ENCODE results near the gene TMEM208. TPM values are rescaled to one million over a fixed set of nuclear protein-coding genes. Genes with fewer than 3 reads are reported as not detected.
A peak's percentile ranks its signal among the peaks of the same experiment; 100 is the strongest.

Gene TMEM208
- total RNA-seq, 2 donors from 2014 or later: 29.8 to 31.0 TPM

DNA sequence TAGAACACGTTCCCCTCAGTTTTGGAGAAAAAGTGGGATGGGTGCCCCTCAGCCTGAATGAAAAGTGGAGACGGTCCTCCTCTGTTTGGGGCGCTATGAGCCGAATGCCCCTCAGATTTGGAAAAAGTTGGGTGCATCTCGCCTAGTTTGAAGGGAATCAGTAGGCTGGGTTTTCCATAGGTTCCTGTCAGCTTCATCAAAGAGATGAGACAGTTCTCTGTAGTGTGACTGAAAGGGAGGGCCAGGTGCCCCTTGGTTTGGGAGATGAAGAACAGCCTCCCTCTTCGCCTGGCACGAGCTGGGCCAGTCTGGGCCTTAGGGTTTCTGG is 21.1 kb downstream of the TMEM208 start:
- no peak for ATAC-seq (replicated peaks in 1 of 2)

DNA sequence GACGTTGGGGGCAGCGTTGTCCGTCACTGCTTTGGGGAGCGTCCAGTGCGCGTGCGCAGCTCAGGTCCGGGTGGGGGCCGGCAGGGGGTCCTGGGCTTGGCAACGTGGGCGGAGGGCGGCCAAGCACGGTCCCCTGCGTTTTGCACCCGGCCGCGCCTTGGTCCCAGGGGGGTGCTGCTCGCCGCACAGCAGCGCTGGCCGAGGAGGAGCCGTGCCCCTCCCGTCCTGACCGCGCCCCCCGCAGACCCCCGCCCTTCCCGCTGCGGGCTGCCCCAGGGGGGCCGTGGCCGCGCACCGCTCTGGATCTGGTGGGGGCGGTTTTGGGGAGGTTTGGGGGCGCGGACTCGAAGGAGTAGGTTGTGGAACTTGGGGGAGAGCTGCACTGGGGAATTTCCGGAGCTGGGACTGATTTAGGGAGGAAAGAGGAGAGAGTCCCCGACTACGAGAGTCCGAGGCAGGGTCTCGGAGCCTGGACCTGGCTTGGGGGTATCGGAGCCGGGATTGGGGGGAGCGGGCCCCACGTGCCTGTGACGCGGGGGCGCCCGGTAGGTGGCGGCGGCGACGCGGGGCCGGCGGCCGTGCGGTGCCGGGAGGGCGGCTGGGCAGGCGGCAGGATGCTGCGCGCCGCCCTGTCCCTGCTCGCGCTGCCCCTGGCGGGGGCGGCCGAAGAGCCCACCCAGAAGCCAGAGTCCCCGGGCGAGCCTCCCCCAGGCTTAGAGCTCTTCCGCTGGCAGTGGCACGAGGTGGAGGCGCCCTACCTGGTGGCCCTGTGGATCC is 21.7 kb downstream of the TMEM208 start, which contains the start of gene SLC9A5:
TSS of gene SLC9A5 (plus strand) at position 579 of the 777 bp plus-strand sequence. CDS start at position 615, 36 bp downstream.
- Mint-ChIP-seq H3K27ac (peak within 1 kb of the TSS; percentile 88), H3K9me3 (no peaks in the 10 kb centered on the region), H3K4me1 (ENCODE audit: low read depth) (peaks cover 48% of the 10 kb centered on the region), H3K36me3 (ENCODE audit: insufficient read depth in 2 of 2) (peaks cover 2 to 5% of the 10 kb centered on the region in 2 donors), H3K27me3 (ENCODE audit: low read depth) (peaks cover 20% of the 10 kb centered on the region), H3K4me3 (peak within 1 kb of the TSS; percentile 86)
- ATAC-seq (replicated peaks in 1 of 2): peak in 1 of 2 donors; percentile 18
- peak; percentile 58 to 70 for DNase-seq

More for the DNA sequence above, 21.1 kb downstream of the TMEM208 start:
- H3K27me3 Mint-ChIP-seq (ENCODE audit: low read depth): peaks cover 20% of the 10 kb centered on the region
- peaks cover 2 to 5% of the 10 kb centered on the region in 2 donors for H3K36me3 Mint-ChIP-seq (ENCODE audit: insufficient read depth in 2 of 2)
- peak overlapping the region; percentile 85 to 86 for H3K4me3 Mint-ChIP-seq
- H3K27ac Mint-ChIP-seq: peak overlapping the region; percentile 69
- H3K9me3 Mint-ChIP-seq: no peaks in the 10 kb centered on the region
- H3K4me1 Mint-ChIP-seq (ENCODE audit: low read depth): peaks cover 53% of the 10 kb centered on the region
- DNase-seq: no peak

GRCh38 chr16:67249178-67250044 is 22.5 kb downstream of the TMEM208 start:
- Mint-ChIP-seq H3K4me1 (ENCODE audit: low read depth) (peaks cover 40% of the 10 kb centered on the region), H3K27me3 (ENCODE audit: low read depth) (peaks cover 20% of the 10 kb centered on the region), H3K27ac (peak overlapping the region; percentile 67), H3K9me3 (no peaks in the 10 kb centered on the region), H3K4me3 (peak overlapping the region; percentile 86), H3K36me3 (ENCODE audit: insufficient read depth in 2 of 2) (peaks cover 2 to 5% of the 10 kb centered on the region in 2 donors)
- no peak for DNase-seq
- ATAC-seq (replicated peaks in 1 of 2): no peak

GRCh38 chr16:67250045-67250327 is 23.1 kb downstream of the TMEM208 start:
- no peaks in the 10 kb centered on the region for H3K9me3 Mint-ChIP-seq
- DNase-seq (no peak), ATAC-seq (replicated peaks in 1 of 2) (no peak)
- H3K27me3 Mint-ChIP-seq (ENCODE audit: low read depth): peaks cover 20% of the 10 kb centered on the region
- H3K4me1 Mint-ChIP-seq (ENCODE audit: low read depth): peaks cover 34% of the 10 kb centered on the region
- H3K4me3 Mint-ChIP-seq: peak overlapping the region; percentile 86
- H3K27ac Mint-ChIP-seq: peak overlapping the region; percentile 32
- H3K36me3 Mint-ChIP-seq (ENCODE audit: insufficient read depth in 2 of 2): peaks cover under 1 to 4% of the 10 kb centered on the region in 2 donors

DNA sequence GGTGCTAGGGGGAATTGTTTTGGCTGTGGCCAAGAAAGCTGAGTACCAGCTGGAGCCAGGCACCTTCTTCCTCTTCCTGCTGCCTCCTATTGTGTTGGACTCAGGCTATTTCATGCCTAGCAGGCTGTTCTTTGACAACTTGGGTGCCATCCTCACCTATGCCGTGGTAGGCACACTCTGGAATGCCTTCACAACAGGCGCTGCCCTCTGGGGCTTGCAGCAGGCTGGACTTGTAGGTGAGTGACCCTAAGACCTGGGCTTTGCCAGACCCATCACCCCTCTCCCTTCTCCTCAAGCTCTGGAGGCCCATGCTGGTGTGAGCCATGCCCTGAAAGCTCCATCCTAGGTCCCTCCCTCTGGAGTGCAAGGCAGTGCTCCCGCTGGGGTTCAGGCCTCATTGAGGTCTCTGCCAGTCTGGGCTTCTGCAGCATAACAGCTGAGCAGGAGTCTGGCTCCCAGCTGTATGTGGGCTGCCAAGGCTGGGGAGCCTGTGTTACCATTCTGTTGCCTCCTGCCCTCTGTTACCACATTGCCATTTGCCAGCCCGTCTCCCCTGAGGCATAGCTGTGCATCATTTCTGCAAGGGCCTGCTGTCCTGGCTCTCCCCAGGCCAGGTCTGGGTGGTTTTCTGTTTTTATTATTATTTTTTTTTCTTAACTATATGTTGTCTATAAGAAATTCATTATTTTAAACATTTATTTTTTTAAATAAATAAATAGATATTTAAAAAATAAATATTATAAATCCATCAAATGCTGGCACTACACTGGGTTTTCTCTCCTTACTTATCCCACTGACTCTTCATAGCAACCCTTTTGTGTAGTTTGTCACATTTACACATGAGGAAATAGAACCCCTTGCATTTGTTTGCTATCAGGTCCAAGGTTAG is 25.9 kb downstream of the TMEM208 start:
- DNase-seq (no peak), ATAC-seq (replicated peaks in 1 of 2) (no peak)
- peaks cover 20% of the 10 kb centered on the region for H3K4me1 Mint-ChIP-seq (ENCODE audit: low read depth)
- H3K4me3 Mint-ChIP-seq: no peak overlapping the region
- peaks cover 20% of the 10 kb centered on the region for H3K27me3 Mint-ChIP-seq (ENCODE audit: low read depth)
- H3K36me3 Mint-ChIP-seq (ENCODE audit: insufficient read depth in 2 of 2): peaks cover 0 to 2% of the 10 kb centered on the region in 2 donors
- no peaks in the 10 kb centered on the region for H3K9me3 Mint-ChIP-seq
- H3K27ac Mint-ChIP-seq: no peak overlapping the region

DNA sequence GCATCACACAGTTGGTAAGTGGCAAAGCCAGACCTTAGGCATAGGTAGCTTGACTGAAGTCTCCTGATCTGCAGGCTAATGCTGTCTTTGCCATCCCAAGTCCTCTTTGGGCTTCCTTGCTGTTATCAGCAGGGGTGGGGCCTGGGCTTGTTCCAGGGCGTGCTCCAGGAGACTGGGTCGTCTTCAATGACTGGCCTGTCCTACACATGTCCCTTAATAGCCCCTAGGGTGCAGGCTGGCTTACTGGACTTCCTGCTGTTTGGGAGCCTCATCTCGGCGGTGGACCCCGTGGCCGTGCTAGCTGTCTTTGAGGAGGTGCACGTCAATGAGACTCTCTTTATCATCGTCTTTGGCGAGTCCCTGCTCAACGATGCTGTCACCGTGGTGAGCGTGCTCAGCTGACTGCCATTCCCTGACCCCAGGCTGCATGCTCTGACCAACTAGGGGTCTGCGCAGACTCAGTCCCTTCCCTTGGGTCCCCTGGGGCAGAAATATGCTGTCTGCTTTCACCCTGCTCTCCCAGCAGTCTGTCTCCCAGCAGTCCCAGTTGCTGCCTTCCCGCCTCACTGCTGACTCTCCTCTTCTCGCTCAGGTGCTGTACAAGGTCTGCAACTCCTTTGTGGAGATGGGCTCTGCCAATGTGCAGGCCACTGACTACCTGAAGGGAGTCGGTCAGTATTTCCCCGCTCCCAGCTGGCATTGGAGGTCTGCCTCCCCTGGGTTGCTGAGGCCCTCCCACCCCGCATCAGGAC is 28.0 kb downstream of the TMEM208 start:
- Mint-ChIP-seq H3K4me1 (ENCODE audit: low read depth) (peaks cover 4% of the 10 kb centered on the region), H3K4me3 (no peak overlapping the region), H3K9me3 (no peaks in the 10 kb centered on the region), H3K27me3 (ENCODE audit: low read depth) (peaks cover 12% of the 10 kb centered on the region), H3K36me3 (ENCODE audit: insufficient read depth in 2 of 2) (peaks cover 0 to 2% of the 10 kb centered on the region in 2 donors), H3K27ac (no peak overlapping the region)
- no peak for DNase-seq
- no peak for ATAC-seq (replicated peaks in 1 of 2)

DNA sequence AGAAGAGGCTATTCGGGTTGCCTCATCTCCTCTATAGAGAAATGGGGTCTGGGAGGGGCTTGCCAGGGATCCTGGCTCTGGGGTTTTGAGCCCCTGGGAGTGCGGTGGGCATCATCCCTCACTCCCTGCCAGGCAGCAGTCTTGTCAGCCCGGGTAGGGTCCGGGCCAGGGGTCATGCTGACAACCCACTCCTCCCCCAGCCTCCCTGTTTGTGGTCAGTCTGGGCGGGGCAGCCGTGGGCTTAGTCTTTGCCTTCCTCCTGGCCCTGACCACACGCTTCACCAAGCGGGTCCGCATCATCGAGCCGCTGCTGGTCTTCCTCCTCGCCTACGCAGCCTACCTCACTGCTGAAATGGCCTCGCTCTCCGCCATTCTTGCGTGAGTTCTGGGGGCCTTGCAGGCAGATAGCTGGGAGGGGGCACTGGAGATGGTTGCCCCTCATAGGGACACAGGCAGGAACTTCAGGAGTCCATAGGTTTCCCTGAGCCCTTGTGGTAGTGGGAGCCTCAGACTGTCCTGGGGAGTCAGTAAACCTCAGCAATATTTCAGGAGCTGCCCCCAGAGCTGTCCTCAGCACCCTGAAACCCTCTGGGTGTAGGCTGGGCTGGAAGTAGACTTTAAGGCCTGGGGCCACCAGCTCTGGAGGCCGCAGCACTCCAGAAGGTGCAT is 28.8 kb downstream of the TMEM208 start:
- peaks cover 6% of the 10 kb centered on the region for H3K27me3 Mint-ChIP-seq (ENCODE audit: low read depth)
- no peak for DNase-seq
- H3K27ac Mint-ChIP-seq: no peak overlapping the region
- no peaks in the 10 kb centered on the region for H3K4me1 Mint-ChIP-seq (ENCODE audit: low read depth)
- H3K9me3 Mint-ChIP-seq: no peaks in the 10 kb centered on the region
- peaks cover 0 to 2% of the 10 kb centered on the region in 2 donors for H3K36me3 Mint-ChIP-seq (ENCODE audit: insufficient read depth in 2 of 2)
- no peak for ATAC-seq (replicated peaks in 1 of 2)
- no peak overlapping the region for H3K4me3 Mint-ChIP-seq

DNA sequence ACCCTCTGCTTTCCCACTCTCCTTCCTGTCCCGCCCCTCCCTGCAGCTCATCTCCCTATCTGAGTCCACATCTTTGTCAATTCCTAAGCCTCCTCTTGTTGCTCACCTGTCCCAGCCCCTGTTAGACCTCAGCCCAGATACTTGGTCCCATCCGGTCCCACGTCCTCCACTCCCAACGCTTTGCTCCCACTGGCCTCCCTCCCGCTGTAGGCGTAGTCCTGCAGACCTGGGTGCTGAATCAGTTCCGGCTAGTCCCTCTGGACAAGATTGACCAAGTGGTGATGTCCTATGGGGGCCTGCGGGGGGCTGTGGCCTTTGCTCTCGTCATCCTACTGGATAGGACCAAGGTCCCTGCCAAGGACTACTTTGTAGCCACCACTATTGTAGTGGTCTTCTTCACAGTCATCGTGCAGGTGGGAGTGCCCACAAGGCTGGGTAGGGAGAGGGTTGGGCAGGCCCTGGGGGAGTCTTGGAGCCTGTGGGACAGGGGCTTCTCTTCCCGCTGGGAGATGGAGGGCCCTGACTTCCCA is 29.8 kb downstream of the TMEM208 start:
- no peak for DNase-seq
- no peak overlapping the region for H3K4me3 Mint-ChIP-seq
- no peak overlapping the region for H3K27ac Mint-ChIP-seq

DNA sequence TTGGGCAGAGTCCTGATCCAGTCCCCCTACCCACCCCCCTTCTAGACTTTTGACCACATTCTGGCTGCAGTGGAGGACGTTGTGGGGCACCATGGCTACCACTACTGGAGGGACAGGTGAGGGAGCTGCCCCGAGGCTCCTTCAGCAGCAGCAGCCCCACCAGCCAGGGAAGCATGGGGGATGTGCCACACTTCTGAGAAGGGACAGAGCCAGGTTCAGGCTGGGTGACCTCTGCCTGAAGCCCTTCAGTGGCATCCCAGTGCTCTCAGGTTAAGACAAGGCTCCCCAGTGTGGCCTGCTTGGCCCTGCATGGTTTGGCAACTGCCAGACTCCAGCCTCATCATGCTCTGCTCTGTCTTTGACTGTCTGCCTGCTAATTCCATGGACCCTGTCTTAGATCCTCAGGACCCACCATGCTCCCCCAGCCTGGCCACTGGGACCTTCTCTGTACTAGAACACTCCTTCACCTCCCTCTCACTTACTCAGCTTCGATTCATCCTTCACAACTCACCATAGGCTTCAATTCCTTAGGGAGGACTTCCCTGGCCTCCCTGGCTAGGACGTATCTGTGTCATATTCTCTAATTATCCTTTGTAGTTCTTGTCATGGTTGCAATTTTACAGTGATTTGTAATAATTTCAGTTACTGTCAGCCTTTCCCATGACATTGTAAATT is 30.7 kb downstream of the TMEM208 start:
- Mint-ChIP-seq H3K4me1 (ENCODE audit: low read depth) (no peaks in the 10 kb centered on the region), H3K27me3 (ENCODE audit: low read depth) (peaks cover 13% of the 10 kb centered on the region)
- no peak for DNase-seq

More for the DNA sequence above, 29.8 kb downstream of the TMEM208 start:
- peaks cover 0 to 2% of the 10 kb centered on the region in 2 donors for H3K36me3 Mint-ChIP-seq (ENCODE audit: insufficient read depth in 2 of 2)
- no peak for ATAC-seq (replicated peaks in 1 of 2)
- H3K27me3 Mint-ChIP-seq (ENCODE audit: low read depth): peaks cover 7% of the 10 kb centered on the region
- H3K4me1 Mint-ChIP-seq (ENCODE audit: low read depth): no peaks in the 10 kb centered on the region
- H3K9me3 Mint-ChIP-seq: no peaks in the 10 kb centered on the region

GRCh38 chr16:67258161-67258835 is 31.4 kb downstream of the TMEM208 start:
- Mint-ChIP-seq H3K36me3 (ENCODE audit: insufficient read depth in 2 of 2) (peaks cover 0 to 2% of the 10 kb centered on the region in 2 donors), H3K9me3 (no peaks in the 10 kb centered on the region), H3K4me1 (ENCODE audit: low read depth) (no peaks in the 10 kb centered on the region), H3K27ac (no peak overlapping the region), H3K27me3 (ENCODE audit: low read depth) (peaks cover 20% of the 10 kb centered on the region), H3K4me3 (no peak overlapping the region)
- no peak for ATAC-seq (replicated peaks in 1 of 2)
- no peak for DNase-seq

More for the DNA sequence above, 30.7 kb downstream of the TMEM208 start:
- ATAC-seq (replicated peaks in 1 of 2): no peak
- Mint-ChIP-seq H3K36me3 (ENCODE audit: insufficient read depth in 2 of 2) (peaks cover 0 to 2% of the 10 kb centered on the region in 2 donors), H3K9me3 (no peaks in the 10 kb centered on the region), H3K27ac (no peak overlapping the region), H3K4me3 (no peak overlapping the region)

GRCh38 chr16:67259705-67260104 is 32.8 kb downstream of the TMEM208 start:
- Mint-ChIP-seq H3K4me3 (no peak overlapping the region), H3K4me1 (ENCODE audit: low read depth) (no peaks in the 10 kb centered on the region), H3K27me3 (ENCODE audit: low read depth) (peaks cover 21% of the 10 kb centered on the region), H3K36me3 (ENCODE audit: insufficient read depth in 2 of 2) (peaks cover 0 to 2% of the 10 kb centered on the region in 2 donors), H3K27ac (no peak overlapping the region), H3K9me3 (no peaks in the 10 kb centered on the region)
- DNase-seq (no peak), ATAC-seq (replicated peaks in 1 of 2) (no peak)
